B cell (primary cell): Measurements from ENCODE around the gene RAPGEF1. TPM values are rescaled to one million over a fixed set of nuclear protein-coding genes. Genes with fewer than 3 reads are reported as not detected.

Experiments
- ATAC-seq: fragments of 200-7000 bp; cut with Tn5 transposase; one replicate; pipeline ENCODE4 v1.10.0; 2021; ENCODE audit warnings: low read depth, mild to moderate bottlenecking, moderate number of reproducible peaks, moderate library complexity
- CTCF ChIA-PET: fragments of 350-600 bp; sonication (Branson Sonifier 250); formaldehyde crosslinking; loops from one replicate; lab custom pipeline; 2021; ENCODE audit warnings: antibody characterized with exemption, inconsistent platforms; lab: Charles Lee
- POLR2A ChIA-PET: fragments of 350-600 bp; sonication (Branson Sonifier 250); formaldehyde crosslinking; loops from one replicate; lab custom pipeline; 2021; ENCODE audit warnings: antibody characterized with exemption; lab: Charles Lee
- DNase-seq: peaks from one replicate; pipeline ENCODE4 v3.0.0; 2013
- H2AFZ ChIP-seq: 2 replicates; pipeline ENCODE4 v1.6.1; 2012; ENCODE audit warnings: mild to moderate bottlenecking, low read depth, low read length; ENCODE audit not compliant: insufficient read depth, poor library complexity, severe bottlenecking
- H3K27ac ChIP-seq, 2 donors: 1 replicate in 1 of 2; 2 replicates in 1 of 2; pipeline ENCODE4 v1.5.1; 2012 to 2013; ENCODE audit warnings: low read length in 2 of 2, mild to moderate bottlenecking in 2 of 2, moderate library complexity in 1 of 2
- H3K27me3 ChIP-seq, 4 experiments: fragments of 200-600 bp in 1 of 4; sonication (generic) in 1 of 4; replicated peaks in 1 of 4; 1 replicate in 2 of 4; 2 replicates in 2 of 4; pipeline versions ENCODE4 v1.6.1 to v1.7.0; 2013 to 2016; ENCODE audit warnings: low read length in 3 of 4, mild to moderate bottlenecking in 2 of 4, mixed read lengths in 1 of 4, moderate library complexity in 1 of 4; ENCODE audit not compliant: insufficient read depth in 4 of 4, control insufficient read depth in 3 of 4; ENCODE audit errors: control extremely low read depth in 1 of 4
- H3K36me3 ChIP-seq, 2 experiments: replicated peaks in 1 of 2; 1 replicate in 1 of 2; 2 replicates in 1 of 2; pipeline versions ENCODE4 v1.6.1 to v1.7.1; 2013; ENCODE audit warnings: low read length in 1 of 2; ENCODE audit not compliant: insufficient read depth in 2 of 2, control insufficient read depth in 1 of 2; ENCODE audit errors: control extremely low read depth in 1 of 2, extremely low read depth in 1 of 2
- H3K4me1 ChIP-seq, 2 donors: fragments of 200-600 bp in 1 of 2; sonication (generic) in 1 of 2; 1 replicate in 1 of 2; 2 replicates in 1 of 2; pipeline versions ENCODE4 v1.5.1 to v1.6.1; 2013 to 2017; ENCODE audit warnings: low read length in 2 of 2; ENCODE audit not compliant: control insufficient read depth in 2 of 2, insufficient read depth in 2 of 2
- H3K4me2 ChIP-seq: replicated peaks from 2 replicates; pipeline ENCODE3; 2012; ENCODE audit warnings: mild to moderate bottlenecking, low read depth, low read length; ENCODE audit not compliant: poor library complexity, severe bottlenecking
- H3K4me3 ChIP-seq, 5 experiments: fragments of 200-600 bp in 1 of 5; sonication (generic) in 1 of 5; 1 replicate in 3 of 5; 2 replicates in 2 of 5; pipeline versions ENCODE4 v1.5.1 to v1.7.0; 2011 to 2016; ENCODE audit warnings: low read length in 4 of 5, mild to moderate bottlenecking in 4 of 5, low read depth in 2 of 5, control low read depth in 1 of 5, moderate library complexity in 1 of 5; ENCODE audit not compliant: insufficient read depth in 1 of 5; ENCODE audit errors: control extremely low read depth in 1 of 5, extremely low read depth in 1 of 5
- H3K79me2 ChIP-seq: fragments of 200-600 bp; sonication (generic); one replicate; pipeline ENCODE4 v1.6.0; 2016; ENCODE audit warnings: low read length; ENCODE audit not compliant: control insufficient read depth, insufficient read depth
- H3K9ac ChIP-seq: fragments of 200-600 bp; sonication (generic); 2 replicates; pipeline ENCODE4 v1.6.1; 2017; ENCODE audit warnings: mild to moderate bottlenecking, low read length, moderate library complexity
- H3K9me3 ChIP-seq, 3 donors: one replicate each; pipeline versions ENCODE4 v1.6.1 to v1.7.1; 2013; ENCODE audit warnings: low read length in 2 of 3; ENCODE audit not compliant: control insufficient read depth in 2 of 3, insufficient read depth in 1 of 3; ENCODE audit errors: control extremely low read depth in 1 of 3
- H4K20me1 ChIP-seq: 2 replicates; pipeline ENCODE4 v1.6.0; 2012; ENCODE audit warnings: mild to moderate bottlenecking, low read length; ENCODE audit not compliant: insufficient read depth, control insufficient read depth, poor library complexity, severe bottlenecking
- H3K27ac Mint-ChIP-seq: one replicate; pipeline ENCODE4 v1.8.0; 2021; ENCODE audit warnings: mixed read lengths
- H3K27me3 Mint-ChIP-seq: one replicate; pipeline ENCODE4 v1.8.0; 2021; ENCODE audit warnings: mixed read lengths
- H3K4me1 Mint-ChIP-seq: one replicate; pipeline ENCODE4 v1.8.0; 2021; ENCODE audit warnings: mixed read lengths
- H3K4me3 Mint-ChIP-seq: one replicate; pipeline ENCODE4 v1.8.0; 2021; ENCODE audit warnings: mixed read lengths
- H3K9me3 Mint-ChIP-seq: one replicate; pipeline ENCODE4 v1.8.0; 2022; ENCODE audit warnings: mixed read lengths; ENCODE audit not compliant: insufficient read depth
- EZH2 ChIP-seq: IDR thresholded peaks from 2 replicates; pipeline ENCODE4 v1.6.1; 2012; ENCODE audit warnings: borderline replicate concordance, low read depth, mild to moderate bottlenecking, moderate library complexity, low read length; ENCODE audit not compliant: insufficient read depth, poor library complexity, severe bottlenecking
- WGBS: methylation state at CpG from one replicate; pipeline ENCODE4 v1.1.5; 2013; ENCODE audit warnings: missing lambda C conversion rate; ENCODE audit not compliant: insufficient coverage; 5-methylcytosine and 5-hydroxymethylcytosine counted together
- intact Hi-C: fragments of 100-400 bp; cut with micrococcal nuclease; formaldehyde crosslinking; loops from one replicate; pipeline ENCODE4 v1.10.0; 2022
- polyA plus RNA-seq: library from polyadenylated mRNA; depleted of rRNA; stranded (reverse); fragments of >200 nt; gene quantifications from 2 replicates; pipeline ENCODE4 v1.2.3, GENCODE V29; 2012
- total RNA-seq, 2 donors: library from RNA; stranded (reverse); fragments of 120-200 nt in 1 of 2; gene quantifications; 1 replicate in 1 of 2; 2 replicates in 1 of 2; pipeline versions ENCODE4 v1.2.3 to v1.2.4, GENCODE V29; 2013 to 2022
- TF ChIP-seq, protein P1 (sequence below): fragments of 200-600 bp; IDR thresholded peaks from one replicate; pipeline ENCODE4 v1.8.0; 2022; ENCODE audit warnings: antibody characterized with exemption, mild to moderate bottlenecking

RAPGEF1 gene
- total and polyA plus RNA-seq, 2 donors (not counting 1 experiment from before 2014, with no cell fraction given), result 134 to 447 TPM

DNA sequence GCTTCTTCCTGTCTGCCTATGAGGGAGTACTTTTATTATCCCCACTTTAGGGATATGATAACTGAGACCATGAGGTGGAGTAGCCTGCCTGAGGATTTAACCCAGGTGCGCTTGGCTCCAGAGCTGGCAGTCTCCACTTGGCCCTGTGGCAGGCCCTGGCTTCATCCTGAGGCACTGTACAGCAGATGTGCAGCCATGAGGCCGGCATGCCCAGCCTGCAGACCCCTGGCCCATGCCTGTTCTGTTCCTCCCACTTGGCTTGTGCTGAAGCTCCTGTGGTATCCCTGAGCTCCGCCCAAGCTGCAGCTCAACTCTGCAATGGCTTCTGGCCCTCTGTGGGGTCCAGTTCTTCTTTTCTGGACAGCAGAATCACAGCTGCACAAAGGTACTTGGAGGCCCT, 31.8 kb upstream of the RAPGEF1 start:
- no peaks in the 10 kb centered on the region for H3K4me1 ChIP-seq
- intact Hi-C loops, result no loop called here
- WGBS, result 76% methylated on average over 3 of the region's 3 CpGs
- Mint-ChIP-seq H3K27ac (no peak overlapping the region), H3K4me1 (no peaks in the 10 kb centered on the region), H3K4me3 (no peak overlapping the region), H3K27me3 (peaks cover 25% of the 10 kb centered on the region), H3K9me3 (no peaks in the 10 kb centered on the region)
- no peaks in the 10 kb centered on the region for H3K79me2 ChIP-seq
- no peak for TF ChIP-seq EZH2
- TF ChIP-seq, protein P1, sequence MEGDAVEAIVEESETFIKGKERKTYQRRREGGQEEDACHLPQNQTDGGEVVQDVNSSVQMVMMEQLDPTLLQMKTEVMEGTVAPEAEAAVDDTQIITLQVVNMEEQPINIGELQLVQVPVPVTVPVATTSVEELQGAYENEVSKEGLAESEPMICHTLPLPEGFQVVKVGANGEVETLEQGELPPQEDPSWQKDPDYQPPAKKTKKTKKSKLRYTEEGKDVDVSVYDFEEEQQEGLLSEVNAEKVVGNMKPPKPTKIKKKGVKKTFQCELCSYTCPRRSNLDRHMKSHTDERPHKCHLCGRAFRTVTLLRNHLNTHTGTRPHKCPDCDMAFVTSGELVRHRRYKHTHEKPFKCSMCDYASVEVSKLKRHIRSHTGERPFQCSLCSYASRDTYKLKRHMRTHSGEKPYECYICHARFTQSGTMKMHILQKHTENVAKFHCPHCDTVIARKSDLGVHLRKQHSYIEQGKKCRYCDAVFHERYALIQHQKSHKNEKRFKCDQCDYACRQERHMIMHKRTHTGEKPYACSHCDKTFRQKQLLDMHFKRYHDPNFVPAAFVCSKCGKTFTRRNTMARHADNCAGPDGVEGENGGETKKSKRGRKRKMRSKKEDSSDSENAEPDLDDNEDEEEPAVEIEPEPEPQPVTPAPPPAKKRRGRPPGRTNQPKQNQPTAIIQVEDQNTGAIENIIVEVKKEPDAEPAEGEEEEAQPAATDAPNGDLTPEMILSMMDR, result no peak
- no peak overlapping the region for H3K4me2 ChIP-seq
- DNase-seq (no peak), ATAC-seq (no peak)
- POLR2A ChIA-PET, result no interaction called here
- no peak overlapping the region for H2AFZ ChIP-seq
- CTCF ChIA-PET, result interaction anchor here (0.6 to 2.2 kb wide), 3 partner anchors 9 to 398 kb away, joined by 3 to 7 read pairs (median 4); no protein-coding TSS in a partner anchor
- H3K27ac ChIP-seq, result no peak overlapping the region
- no peaks in the 10 kb centered on the region for H4K20me1 ChIP-seq
- no peak overlapping the region for H3K9ac ChIP-seq
- no peaks in the 10 kb centered on the region for H3K36me3 ChIP-seq
- peaks cover 0 to 15% (median 2%) of the 10 kb centered on the region in 4 experiments for H3K27me3 ChIP-seq
- peaks cover 0 to 12% (median 0%) of the 10 kb centered on the region in 3 donors for H3K9me3 ChIP-seq
- H3K4me3 ChIP-seq, result no peak overlapping the region

DNA sequence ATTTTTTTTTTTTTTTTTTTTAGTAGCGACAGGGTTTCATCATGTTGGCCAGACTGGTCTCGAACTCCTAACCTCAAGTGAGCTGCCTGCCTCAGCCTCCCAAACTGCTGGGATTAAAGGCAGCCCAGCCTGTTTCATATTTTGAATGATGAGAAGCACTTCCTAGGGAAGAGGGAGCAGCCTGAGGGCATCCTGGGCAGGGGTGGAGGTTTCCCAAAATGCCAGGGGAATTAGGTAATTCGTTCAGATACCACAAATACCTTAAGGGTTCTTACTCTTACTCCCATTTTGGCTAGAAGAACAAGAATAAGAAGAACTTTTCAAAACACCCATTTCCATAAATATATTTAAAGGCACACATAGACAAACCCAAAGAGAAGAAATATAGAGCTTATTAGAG, 29.5 kb upstream of the RAPGEF1 start:
- Mint-ChIP-seq H3K4me1 (no peaks in the 10 kb centered on the region), H3K4me3 (no peak overlapping the region), H3K27me3 (peaks cover 29% of the 10 kb centered on the region), H3K27ac (no peak overlapping the region), H3K9me3 (no peaks in the 10 kb centered on the region)
- Histone ChIP-seq H4K20me1 (no peaks in the 10 kb centered on the region), H3K27ac (no peak overlapping the region), H3K4me3 (no peak overlapping the region), H3K9me3 (peaks cover 0 to 6% (median 0%) of the 10 kb centered on the region in 3 donors), H2AFZ (no peak overlapping the region), H3K9ac (no peak overlapping the region), H3K79me2 (no peaks in the 10 kb centered on the region), H3K4me1 (no peaks in the 10 kb centered on the region), H3K27me3 (peaks cover 0 to 6% (median under 1%) of the 10 kb centered on the region in 4 experiments), H3K4me2 (no peak overlapping the region), H3K36me3 (no peaks in the 10 kb centered on the region)
- no CpG with 5 or more reads among the region's 3 CpGs for WGBS
- DNase-seq (no peak), ATAC-seq (no peak)
- intact Hi-C loops, result loop anchor here (10.0 kb wide), 1 partner anchor 395 kb away; the partner anchor contains the start of gene NTNG2
- TF ChIP-seq, protein P1, result no peak
- TF ChIP-seq EZH2, result no peak
- ChIA-PET POLR2A (interaction anchor here (0.6 kb wide), 1 partner anchor 56 kb away, joined by 4 read pairs; no protein-coding TSS in a partner anchor), CTCF (interaction anchor here (1.1 to 1.5 kb wide), 2 partner anchors 9 to 12 kb away, joined by 3 to 5 read pairs; no protein-coding TSS in a partner anchor)
